ENCODE measurements around the gene MAN2B2.

- TF ChIP-seq CTCF (IDR thresholded peaks at IDR 0.05) (no peak), POLR2AphosphoS5 (IDR thresholded peaks at IDR 0.05; ENCODE audit: low read depth, low read length) (no peak)
Observed at GRCh38 chr4:6617246-6617645, 42.3 kb downstream of the MAN2B2 start.

All from Panc1 (cell line).